Measurements from ENCODE around the gene TREH. TPM values are rescaled to one million over a fixed set of nuclear protein-coding genes. Genes with fewer than 3 reads are reported as not detected.

TREH gene
- total RNA-seq, 1 donor from 2014 or later, result not detected

GRCh38 chr11:118643142-118643994, 36.1 kb downstream of the TREH start:
- H3K4me1 Mint-ChIP-seq (ENCODE audit: low read depth, unreplicated experiment), result peaks cover 6% of the 10 kb centered on the region
- TF ChIP-seq CTCF (IDR thresholded peaks at IDR 0.05; ENCODE audit: insufficient read depth, low read depth, low read length) (no peak), EZH2 (IDR thresholded peaks at IDR 0.05; ENCODE audit: insufficient read depth, low read length) (no peak)
- Histone ChIP-seq H3K9me3 (ENCODE audit: insufficient read depth, low read depth, low read length) (no peaks in the 10 kb centered on the region), H3K36me3 (ENCODE audit: insufficient read depth, low read length) (peaks cover 58% of the 10 kb centered on the region), H4K20me1 (ENCODE audit: insufficient read depth, low read length) (peaks cover 93% of the 10 kb centered on the region), H3K79me2 (ENCODE audit: insufficient read depth, low read length) (peaks cover 68% of the 10 kb centered on the region), H3K9ac (ENCODE audit: low read length) (no peak overlapping the region), H3K27me3 (ENCODE audit: insufficient read depth, low read length) (no peaks in the 10 kb centered on the region), H3K4me1 (ENCODE audit: insufficient read depth, low read length) (no peaks in the 10 kb centered on the region), H3K4me2 (ENCODE audit: low read length) (no peak overlapping the region), H3K27ac (ENCODE audit: low read depth, low read length) (no peak overlapping the region), H2AFZ (ENCODE audit: low read depth, low read length) (no peak overlapping the region), H3K4me3 (ENCODE audit: insufficient read depth, low read depth, low read length) (no peak overlapping the region)
- no peaks in the 10 kb centered on the region for H3K27me3 Mint-ChIP-seq (ENCODE audit: low read depth, unreplicated experiment)
- H3K36me3 Mint-ChIP-seq (ENCODE audit: low read depth, unreplicated experiment), result peaks cover 37% of the 10 kb centered on the region
- FAIRE-seq, result no peak
- no peak overlapping the region for H3K27ac Mint-ChIP-seq (ENCODE audit: unreplicated experiment)
- H3K9me3 Mint-ChIP-seq (ENCODE audit: unreplicated experiment), result no peaks in the 10 kb centered on the region
- DNase-seq (ENCODE audit: low read depth), result no peak
- no peak overlapping the region for H3K4me3 Mint-ChIP-seq (ENCODE audit: unreplicated experiment)

GRCh38 chr11:118641397-118642019, 37.9 kb downstream of the TREH start:
- Mint-ChIP-seq H3K27me3 (ENCODE audit: low read depth, unreplicated experiment) (no peaks in the 10 kb centered on the region), H3K9me3 (ENCODE audit: unreplicated experiment) (no peaks in the 10 kb centered on the region), H3K4me3 (ENCODE audit: unreplicated experiment) (no peak overlapping the region), H3K27ac (ENCODE audit: unreplicated experiment) (no peak overlapping the region), H3K4me1 (ENCODE audit: low read depth, unreplicated experiment) (peaks cover 2% of the 10 kb centered on the region), H3K36me3 (ENCODE audit: low read depth, unreplicated experiment) (peaks cover 28% of the 10 kb centered on the region)
- FAIRE-seq, result no peak
- no peaks in the 10 kb centered on the region for H3K27me3 ChIP-seq (ENCODE audit: insufficient read depth, low read length)
- no peaks in the 10 kb centered on the region for H3K4me1 ChIP-seq (ENCODE audit: insufficient read depth, low read length)
- peaks cover 79% of the 10 kb centered on the region for H3K79me2 ChIP-seq (ENCODE audit: insufficient read depth, low read length)
- TF ChIP-seq CTCF (IDR thresholded peaks at IDR 0.05; ENCODE audit: insufficient read depth, low read depth, low read length) (no peak), EZH2 (IDR thresholded peaks at IDR 0.05; ENCODE audit: insufficient read depth, low read length) (no peak)
- H4K20me1 ChIP-seq (ENCODE audit: insufficient read depth, low read length), result peaks cover 93% of the 10 kb centered on the region
- no peak overlapping the region for H2AFZ ChIP-seq (ENCODE audit: low read depth, low read length)
- no peak for DNase-seq (ENCODE audit: low read depth)
- no peak overlapping the region for H3K4me3 ChIP-seq (ENCODE audit: insufficient read depth, low read depth, low read length)
- H3K4me2 ChIP-seq (ENCODE audit: low read length), result no peak overlapping the region
- peaks cover 59% of the 10 kb centered on the region for H3K36me3 ChIP-seq (ENCODE audit: insufficient read depth, low read length)
- H3K9ac ChIP-seq (ENCODE audit: low read length), result peak overlapping the region; percentile 14
- no peaks in the 10 kb centered on the region for H3K9me3 ChIP-seq (ENCODE audit: insufficient read depth, low read depth, low read length)
- H3K27ac ChIP-seq (ENCODE audit: low read depth, low read length), result no peak overlapping the region
